Eye (tissue), 1 donor: ENCODE measurements around the gene DRD2.

Experiments used
- DNase-seq: peaks from one replicate; pipeline ENCODE4 v3.0.0-alpha.2; 2015

DRD2 gene

DNA sequence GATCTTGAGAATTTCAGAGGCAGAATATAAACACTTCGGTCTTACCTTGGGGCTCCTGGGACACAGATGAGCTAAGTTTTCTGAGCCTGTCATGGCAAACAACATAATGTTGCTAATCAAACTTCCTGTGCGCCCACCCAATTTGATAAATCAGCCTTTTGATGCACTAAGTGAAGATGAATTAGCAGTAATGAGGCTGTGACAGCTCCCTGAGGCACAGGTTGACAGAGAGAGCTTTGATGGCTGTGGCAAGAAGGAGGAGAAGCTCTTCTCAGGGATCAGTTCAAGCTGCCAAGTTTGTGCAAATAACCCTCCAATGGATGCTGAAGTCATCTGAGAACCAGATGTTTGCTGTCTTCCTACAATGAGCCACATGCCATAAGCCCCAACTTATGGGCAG is 34.4 kb downstream of the DRD2 start:
- no peak for DNase-seq

- peak; percentile 48 for DNase-seq
Measured at GRCh38 chr11:113436672-113437252, 38.4 kb downstream of the DRD2 start.

DNA sequence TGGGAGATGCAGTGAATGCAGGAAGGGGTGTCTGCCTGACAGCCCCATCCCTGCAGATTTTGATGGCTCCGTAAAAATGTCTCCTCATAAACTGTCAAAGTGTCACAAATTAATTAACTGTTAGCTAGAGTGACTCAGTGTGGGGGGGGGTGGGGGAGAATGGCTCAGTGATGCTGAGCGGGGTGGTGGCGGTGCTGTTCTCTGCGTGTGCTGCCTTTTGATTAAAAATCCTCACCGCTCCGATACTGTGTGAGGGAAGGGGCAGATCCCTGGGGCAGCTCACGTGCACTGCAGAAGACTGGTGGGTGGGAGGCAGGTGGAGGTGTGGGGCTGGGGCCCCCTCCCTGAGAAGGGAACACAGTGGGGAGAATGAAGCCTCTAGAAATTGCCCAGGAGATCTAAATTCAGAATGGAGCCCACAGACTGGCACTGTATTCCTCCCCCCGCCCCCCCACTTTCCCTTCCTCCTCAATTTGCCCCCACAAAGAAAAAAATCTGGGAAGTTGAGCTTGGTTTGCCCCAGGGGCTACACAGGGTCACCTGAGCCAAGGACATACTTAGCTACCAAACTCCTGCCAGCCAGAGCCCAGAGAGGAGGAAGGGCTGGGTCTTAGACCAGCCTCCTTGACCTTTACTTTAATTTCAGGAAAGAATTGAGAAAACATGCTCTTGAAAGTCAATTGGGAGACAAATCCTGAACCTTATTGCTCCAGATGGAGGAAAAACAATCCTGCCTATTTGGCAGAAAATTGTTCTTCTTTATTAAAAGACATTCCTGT is 39.8 kb downstream of the DRD2 start:
- no peak for DNase-seq

DNA sequence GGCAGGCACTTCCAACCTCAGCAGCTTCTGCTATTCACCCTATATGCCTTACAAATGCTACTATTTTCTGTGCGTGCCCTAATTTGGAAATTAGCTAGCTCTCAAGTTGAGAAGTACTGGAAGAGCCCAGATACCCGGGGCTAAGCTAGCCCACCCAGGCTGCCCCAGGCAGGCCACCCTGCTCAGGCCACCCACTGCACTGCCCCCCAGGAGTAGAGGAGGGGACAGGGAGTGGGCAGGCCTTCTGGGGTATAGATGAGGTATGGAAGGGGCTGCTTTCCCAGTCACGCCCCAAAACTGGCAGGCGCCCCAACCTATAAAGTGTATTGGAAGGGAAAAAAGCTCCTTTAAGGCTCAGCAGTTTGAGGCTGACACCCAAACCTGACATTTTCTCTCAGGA is 43.5 kb downstream of the DRD2 start:
- no peak for DNase-seq

GRCh38 chr11:113426686-113427085 is 48.5 kb downstream of the DRD2 start:
- DNase-seq, result peak; percentile 73

- DNase-seq, result no peak
Measured at GRCh38 chr11:113420808-113421207, 54.4 kb downstream of the DRD2 start.

DNA sequence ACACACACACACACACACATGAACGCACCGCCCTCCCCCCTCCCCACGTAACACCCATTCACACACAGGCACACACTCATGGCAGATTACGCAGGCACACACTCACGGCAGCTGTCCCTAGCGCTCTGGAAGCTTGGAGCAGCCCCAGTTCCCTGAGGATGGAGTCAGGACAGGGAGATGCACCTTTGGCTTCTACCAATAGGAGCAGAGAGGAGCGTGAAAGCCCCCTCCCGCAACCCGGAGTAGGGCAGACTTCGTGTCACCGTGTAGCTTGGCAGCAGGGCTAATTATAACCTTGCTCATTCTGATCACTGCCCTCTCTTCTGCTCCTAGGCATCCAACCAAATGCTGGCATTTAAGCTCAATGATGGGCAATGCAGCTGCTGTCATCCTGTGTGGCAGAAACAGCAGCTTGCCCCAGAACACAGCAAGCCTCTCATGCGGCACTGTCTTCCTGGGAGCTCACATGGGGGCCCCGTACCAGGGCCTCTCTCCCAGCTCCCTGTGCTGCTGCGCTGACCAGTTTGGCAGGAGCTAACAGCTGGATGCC is 55.7 kb downstream of the DRD2 start:
- DNase-seq, result peak; percentile 9

GRCh38 chr11:113417428-113417827 is 57.8 kb downstream of the DRD2 start:
- DNase-seq, result no peak

DNA sequence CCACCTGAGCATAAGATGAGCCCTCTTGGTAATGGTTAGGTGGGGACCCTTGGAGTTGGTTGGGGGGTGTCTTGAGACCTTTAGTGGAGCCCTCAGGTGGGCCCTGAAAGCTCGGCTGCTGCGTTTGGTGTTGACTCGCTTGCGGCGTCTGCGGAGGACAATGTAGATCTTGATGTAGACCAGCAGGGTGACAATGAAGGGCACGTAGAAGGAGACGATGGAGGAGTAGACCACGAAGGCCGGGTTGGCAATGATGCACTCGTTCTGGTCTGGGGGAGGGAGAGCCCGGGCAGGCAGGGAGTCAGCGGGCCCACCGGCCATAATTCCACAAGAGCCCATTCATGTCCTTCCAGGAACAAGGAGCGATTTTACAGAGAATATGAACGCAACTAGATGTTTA is 59.9 kb downstream of the DRD2 start:
- no peak for DNase-seq

DNA sequence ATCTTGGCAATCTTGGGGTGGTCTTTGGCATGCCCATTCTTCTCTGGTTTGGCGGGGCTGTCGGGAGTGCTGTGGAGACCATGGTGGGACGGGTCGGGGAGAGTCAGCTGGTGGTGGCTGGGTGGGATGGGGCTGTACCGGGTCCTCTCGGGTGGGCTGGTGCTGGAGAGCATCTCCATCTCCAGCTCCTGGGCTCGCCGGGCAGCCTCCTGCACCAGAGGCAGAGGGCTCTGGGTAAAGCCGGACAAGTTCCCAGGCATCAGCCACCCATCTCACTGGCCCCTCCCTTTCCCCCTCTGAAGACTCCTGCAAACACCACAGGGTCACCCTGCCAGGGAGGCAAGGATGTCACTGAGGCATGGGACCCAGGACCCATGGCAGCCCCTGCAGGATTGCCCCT is 62.5 kb downstream of the DRD2 start:
- DNase-seq, result no peak

DNA sequence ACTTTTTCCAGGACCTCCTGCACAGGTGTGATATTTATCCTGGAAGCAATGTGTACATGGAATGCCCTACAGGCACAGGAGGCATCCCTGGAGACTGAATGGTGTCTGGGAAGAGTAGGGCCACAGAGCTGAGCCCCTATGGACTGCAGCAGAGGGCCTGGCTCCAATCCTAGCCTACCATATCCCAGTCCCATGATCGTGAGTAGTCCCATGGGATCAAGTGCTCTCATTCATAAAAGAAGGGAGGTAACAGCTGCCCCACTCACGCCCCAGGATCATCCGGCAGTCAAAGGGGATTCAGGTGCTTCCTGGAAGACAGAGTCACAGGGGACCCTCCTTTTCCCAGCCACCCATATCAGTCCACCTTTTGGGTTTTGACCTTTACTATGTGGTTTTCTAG is 63.7 kb downstream of the DRD2 start:
- DNase-seq, result no peak

GRCh38 chr11:113410414-113411135 is 64.6 kb downstream of the DRD2 start:
- DNase-seq, result no peak

DNA sequence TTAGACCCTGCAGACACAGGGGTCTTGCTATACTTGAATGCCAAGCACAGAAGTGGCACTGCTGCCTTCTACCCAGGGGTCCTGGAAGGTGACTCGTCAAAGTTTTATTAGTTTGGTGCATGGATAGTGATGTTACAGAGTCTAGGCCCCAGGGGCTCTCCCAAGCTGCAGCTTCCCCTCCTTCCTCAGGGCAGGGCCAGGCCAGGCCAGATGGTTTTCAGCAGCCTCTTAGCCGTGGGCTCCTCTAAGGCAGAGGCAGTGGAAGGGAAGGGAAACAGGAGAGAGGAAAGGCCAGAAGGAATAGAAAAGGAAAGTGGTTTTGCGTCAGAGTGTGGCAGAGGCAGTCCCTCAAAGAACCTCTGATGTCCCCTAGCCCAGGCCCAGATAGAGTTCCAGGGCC is 65.7 kb downstream of the DRD2 start:
- DNase-seq, result no peak

DNA sequence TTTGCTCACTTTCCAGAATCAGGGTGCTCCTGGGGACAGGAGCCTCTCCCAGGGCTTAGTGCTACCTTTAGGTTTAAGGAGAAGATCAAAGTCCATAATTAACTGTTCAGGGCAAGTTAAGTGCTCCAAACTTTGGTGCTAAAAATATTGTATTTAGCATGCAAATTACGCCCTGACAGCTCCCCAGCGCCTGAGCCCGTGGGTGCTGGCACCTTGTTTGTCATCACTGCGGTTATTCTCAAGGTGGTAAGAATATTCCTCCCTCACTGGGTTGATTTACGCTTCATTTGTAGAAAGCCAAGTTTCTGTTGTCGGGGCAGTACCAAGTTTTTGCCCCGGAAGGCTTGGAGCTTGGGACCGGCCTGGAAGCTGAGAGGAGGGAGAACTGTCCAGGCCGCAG is 66.3 kb downstream of the DRD2 start:
- no peak for DNase-seq

DNA sequence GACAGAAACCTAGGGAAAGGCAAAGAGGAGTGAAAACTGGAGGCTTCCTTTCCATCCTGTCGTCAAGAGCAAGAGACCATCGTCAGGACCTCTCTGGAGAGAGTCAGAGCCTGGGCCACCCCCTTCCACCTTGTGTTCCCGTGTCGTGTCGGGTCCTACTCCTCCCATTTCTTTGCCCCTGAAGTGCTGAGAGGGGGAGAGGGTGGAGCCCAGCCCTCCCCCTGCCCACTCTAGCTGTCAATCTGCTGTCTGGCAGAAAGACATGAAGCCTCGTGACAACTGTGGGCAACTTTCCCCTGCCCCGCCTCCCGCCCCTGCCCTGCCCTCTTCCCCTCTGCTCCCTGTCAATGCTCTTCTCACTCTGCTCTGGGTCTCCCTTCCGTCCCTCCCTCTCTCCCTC is 67.0 kb downstream of the DRD2 start:
- no peak for DNase-seq

DNA sequence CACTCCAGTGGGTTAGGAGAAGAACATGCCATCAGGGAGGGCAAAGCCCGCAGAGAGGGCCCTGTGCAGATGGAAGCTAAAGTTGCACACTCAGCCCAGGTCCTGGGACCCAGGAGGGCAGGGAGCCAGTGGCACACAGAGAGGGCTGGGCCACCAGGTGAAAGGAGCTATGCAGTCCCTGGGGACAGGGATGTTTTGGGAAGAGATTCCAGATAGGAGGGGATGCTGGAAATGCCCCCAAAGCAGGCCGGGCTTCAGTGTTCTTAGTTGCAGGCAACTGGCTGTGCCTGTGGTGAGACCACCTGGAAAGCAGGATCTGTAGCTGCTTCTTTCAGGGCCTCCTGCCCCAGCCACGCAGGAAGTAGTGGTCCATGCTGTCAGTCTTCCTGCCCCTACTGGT is 68.0 kb downstream of the DRD2 start:
- DNase-seq, result no peak

GRCh38 chr11:113405724-113406478 is 69.3 kb downstream of the DRD2 start:
- DNase-seq, result no peak

GRCh38 chr11:113404859-113405430 is 70.3 kb downstream of the DRD2 start:
- no peak for DNase-seq

DNA sequence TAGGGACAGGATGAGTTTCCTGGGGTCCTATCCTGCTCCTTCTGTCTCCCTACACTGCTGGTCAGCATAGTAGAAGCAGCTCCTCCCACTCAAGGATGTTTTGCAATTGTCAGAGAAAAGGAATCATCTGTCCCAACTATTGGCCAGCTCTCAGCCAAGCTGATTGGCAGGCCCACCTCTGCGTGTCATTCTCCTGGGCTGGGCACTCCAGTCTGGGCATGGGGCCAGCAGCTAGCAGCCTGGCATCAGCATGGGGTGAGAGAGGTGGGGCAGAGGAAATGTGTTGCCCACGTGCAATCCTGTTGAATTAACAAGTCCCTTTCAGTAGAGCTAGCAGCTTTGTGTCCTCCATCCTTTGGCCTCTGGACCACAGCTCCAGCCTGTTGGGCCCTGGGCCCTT is 73.5 kb downstream of the DRD2 start:
- DNase-seq, result no peak

DNA sequence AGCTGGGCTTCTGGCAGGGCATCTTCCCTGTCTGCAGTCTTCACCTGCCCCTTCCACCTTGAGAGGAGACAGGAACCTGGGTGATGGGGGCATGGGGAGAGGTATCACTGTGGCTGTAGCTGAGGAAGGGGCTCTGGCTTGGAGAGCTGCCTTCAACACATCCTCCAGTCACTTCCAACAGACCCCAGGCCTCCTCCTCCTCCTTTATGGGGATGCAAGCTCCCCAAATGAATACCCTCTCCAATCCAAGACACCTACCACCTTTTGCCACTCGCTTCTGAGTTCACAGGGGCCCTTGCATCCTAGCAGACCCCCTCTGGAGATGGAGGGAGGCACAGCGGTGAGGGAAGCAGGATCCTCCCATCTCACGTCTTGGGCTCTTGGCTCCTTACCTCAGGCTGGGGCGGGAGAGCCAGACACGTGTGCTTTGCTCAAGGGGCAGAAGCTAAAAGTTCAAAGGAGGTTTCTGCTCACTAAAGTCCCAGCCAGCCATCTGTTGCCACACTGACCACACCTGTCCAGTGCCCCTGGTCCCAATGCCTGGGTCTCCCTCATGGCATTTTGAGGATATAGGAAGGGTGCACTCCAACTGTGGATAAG is 74.5 kb downstream of the DRD2 start:
- no peak for DNase-seq

- DNase-seq, result no peak
Measured at GRCh38 chr11:113398669-113399430, 76.3 kb downstream of the DRD2 start.

DNA sequence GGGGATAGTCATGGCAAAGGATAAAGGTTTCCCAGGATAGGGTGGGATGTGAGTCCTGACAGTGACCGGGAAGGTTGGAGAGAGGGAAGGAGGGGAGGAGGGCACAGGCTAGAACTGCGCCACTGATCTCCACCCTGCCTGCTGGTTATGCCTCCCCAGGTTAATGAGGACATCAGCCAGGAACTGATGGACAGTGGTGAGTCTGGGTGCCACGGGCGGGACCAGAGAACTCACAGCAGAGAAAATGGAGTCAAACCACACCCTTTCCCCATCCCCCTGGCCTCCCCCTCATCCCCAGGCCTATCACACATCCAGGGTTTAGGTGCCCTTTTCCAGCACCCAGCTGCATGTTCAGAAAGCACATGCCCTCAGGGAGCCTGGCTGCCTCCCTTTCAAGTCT is 77.4 kb downstream of the DRD2 start:
- DNase-seq, result no peak
